HG02571 (cell line): ENCODE results near the gene VAV2.

Experiments
- ATAC-seq: cut with Tn5 transposase; IDR thresholded peaks from one replicate; pipeline ENCODE4 v1.9.1; 2021; ENCODE audit warnings: mild to moderate bottlenecking, moderate library complexity; ENCODE audit not compliant: unreplicated experiment

VAV2 gene, protein sequence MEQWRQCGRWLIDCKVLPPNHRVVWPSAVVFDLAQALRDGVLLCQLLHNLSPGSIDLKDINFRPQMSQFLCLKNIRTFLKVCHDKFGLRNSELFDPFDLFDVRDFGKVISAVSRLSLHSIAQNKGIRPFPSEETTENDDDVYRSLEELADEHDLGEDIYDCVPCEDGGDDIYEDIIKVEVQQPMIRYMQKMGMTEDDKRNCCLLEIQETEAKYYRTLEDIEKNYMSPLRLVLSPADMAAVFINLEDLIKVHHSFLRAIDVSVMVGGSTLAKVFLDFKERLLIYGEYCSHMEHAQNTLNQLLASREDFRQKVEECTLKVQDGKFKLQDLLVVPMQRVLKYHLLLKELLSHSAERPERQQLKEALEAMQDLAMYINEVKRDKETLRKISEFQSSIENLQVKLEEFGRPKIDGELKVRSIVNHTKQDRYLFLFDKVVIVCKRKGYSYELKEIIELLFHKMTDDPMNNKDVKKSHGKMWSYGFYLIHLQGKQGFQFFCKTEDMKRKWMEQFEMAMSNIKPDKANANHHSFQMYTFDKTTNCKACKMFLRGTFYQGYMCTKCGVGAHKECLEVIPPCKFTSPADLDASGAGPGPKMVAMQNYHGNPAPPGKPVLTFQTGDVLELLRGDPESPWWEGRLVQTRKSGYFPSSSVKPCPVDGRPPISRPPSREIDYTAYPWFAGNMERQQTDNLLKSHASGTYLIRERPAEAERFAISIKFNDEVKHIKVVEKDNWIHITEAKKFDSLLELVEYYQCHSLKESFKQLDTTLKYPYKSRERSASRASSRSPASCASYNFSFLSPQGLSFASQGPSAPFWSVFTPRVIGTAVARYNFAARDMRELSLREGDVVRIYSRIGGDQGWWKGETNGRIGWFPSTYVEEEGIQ

DNA sequence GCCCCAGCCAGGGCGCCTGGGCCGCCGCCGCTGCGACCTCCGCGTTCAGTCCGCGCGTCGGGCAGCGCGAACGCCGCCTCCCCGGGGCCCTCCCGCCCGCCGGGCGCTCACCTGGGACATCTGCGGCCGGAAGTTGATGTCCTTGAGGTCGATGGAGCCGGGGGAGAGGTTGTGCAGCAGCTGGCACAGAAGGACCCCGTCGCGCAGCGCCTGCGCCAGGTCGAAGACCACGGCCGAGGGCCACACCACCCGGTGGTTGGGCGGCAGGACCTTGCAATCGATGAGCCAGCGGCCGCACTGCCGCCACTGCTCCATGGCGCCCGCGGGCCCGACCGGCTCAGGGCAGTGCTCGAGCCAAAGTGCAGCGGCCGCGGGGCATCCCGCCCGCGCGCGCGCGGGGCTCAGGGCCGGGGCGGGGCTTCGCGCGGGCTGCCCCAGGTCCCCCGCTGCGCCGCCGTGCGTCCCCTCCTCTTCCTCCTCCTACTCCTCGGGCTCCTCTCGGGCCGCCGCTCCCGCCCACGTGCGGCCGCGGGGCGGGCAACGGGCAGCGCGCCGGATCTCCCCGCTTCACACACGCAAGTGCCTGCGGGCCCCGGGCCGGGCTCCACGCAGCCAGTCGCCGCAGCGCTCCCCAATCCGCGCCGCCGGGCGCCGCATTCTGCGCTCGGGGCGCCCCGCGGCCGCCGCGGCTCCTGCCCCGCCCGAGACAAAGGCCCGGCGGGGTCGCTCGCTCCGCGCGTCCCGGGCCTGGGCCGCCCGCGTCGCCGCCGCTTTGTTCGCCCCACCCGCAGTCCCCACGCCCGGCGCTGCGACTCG is at the start of gene VAV2:
VAV2 (minus strand) TSS at position 361 of the 816 bp plus-strand sequence; CDS start at position 315, 46 bp downstream.
- peak; percentile 51 for ATAC-seq

DNA sequence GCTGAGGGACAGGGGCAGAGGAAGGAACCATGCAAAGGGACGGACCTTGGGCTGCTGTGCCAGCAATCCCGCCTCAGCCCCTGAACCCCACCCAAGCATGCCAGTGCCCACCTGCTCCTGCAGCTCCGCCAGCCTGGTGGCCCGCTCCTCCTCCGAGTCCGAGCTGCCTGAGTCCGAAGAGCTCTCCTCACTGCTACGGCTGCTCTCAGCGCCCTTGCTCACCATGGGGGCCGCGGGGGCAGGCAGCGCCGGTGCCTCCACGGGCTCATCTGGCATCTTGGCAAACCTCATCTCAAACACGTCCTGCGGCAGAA is 49.5 kb upstream of the VAV2 start:
- no peak for ATAC-seq

DNA sequence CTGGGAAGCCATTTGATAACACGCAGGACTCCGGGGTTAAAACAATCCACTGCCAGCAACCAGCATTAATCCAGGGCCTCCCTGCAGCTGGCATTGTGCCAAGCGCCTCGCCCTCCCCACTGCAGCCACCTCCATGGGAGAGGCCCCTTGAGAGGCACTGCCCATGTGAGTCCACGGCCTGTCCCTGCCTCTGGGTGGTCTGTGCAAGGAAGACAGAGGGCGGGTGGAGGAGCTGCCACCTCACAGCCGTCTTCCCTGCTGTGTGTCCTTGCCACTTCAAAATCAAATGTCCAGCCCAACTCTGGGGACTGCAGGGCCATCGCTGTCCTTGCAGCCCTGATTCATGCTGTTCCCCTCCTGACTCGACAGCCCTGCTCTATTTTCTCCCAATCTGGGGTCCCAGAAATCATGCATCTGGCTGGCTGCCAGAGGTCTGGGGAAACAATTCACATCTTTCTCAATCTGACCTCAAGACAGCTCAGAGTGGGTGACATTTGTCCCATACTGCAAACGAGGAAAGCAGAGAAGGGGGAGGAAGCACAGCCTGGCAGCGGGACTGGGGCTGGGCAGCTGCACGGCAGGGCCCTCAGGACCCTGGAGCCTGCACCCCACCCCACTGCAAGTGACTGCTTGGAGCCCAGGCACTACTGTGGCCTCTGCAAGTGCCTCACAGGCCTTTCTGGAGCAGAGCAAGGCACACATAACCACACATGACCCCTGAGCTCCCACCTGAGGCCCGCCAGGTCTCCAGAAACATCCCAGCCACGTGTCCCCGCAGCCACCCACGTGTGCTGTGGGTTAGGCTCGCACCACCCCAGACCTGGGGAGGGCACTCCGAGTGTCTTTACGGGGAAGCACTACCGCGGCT is 48.9 kb upstream of the VAV2 start:
- no peak for ATAC-seq

DNA sequence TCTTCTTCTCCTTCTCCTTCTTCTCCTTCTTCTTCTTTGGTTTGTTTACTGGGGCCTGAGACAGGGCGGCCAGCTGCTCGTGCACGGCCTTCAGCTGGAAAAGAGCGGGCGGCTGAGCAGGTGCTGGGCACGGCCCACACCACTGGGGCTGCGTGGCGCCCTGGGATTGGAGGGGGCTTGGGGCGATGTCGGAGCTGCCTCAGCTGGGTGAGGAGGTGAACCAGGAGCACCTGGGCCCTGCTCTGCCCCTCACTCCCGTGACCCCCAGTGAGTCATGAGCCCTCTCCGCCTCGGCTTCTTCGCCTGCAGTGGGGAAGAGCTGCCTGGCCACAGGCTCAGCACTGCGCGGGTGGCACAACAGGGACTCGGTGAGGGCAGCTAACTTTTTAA is 48.0 kb upstream of the VAV2 start:
- no peak for ATAC-seq

DNA sequence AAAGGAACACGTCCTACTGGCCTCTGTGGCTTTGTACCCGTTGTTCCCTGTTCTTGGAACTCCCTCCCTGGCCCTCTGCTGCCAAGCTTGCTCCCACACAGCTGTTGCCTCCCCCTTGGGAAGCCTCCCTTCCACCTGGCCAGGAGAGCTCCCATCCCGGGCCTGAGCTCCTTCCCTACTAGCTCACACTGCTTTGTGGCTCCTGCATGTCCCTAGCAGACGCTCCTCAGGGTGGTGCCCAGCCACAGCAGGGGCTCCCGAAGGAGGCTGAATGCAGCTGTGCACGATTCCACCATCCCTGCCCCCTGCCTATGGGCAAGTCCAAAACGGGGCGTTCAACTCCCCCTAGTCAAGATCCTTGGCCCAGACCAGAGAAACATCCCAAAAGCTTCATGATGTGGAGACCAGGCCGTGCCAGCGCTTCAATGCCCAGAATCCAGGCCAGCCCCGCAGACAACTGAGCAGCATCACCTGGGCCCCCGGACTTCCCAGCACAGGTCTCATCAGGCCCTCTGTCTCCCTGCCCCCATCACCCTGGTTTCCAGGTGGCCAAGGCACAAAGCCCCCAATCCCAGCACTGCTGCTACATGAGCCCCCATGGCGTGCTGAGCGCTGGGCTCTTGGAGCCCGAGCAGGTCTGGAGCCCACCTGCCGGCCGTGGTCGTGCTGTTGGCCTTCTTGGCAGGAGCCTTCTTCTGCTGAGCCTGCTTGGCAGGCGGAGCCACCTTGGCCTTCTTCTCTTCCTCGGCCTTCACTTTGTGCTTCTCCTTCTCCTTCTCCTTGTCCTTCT is 47.5 kb upstream of the VAV2 start:
- no peak for ATAC-seq

DNA sequence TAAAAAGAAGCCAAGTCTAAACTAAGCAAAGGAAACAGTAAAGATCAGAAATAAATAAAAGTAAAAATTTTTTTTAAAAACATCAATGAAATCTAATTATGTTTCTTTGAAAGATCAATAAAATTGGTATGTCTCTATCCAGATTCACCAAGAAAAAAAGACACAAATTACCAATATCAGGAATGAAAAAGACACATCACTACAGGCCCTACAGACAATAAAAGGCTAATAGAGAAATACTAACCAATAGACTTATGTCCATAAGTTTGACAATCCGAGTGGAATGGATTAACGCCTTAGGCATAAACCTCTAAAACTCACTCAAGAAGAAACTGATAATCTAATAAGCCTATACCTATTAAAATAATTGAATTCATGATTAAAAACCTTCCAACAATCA is 45.5 kb upstream of the VAV2 start:
- no peak for ATAC-seq

DNA sequence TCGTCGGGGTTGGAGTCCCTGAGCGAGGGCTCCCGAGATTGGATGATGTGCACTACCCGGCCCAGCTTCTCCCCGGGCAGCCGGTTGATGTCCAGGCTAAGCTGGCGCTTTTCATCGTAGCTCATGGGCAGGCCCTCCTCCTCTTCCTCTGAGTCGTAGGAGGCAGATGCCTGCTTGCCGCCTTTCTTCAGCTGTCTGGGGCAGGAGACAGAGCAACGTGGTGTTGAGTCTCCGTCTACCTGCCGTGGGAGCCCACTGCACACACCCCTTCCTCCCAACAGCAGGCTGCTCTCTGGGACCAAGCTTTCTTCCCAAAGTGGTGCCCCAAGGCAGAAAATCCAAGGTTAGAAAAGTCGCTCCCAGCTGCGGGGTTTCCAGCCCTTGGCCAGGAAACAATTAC is 44.0 kb upstream of the VAV2 start:
- ATAC-seq, result no peak

DNA sequence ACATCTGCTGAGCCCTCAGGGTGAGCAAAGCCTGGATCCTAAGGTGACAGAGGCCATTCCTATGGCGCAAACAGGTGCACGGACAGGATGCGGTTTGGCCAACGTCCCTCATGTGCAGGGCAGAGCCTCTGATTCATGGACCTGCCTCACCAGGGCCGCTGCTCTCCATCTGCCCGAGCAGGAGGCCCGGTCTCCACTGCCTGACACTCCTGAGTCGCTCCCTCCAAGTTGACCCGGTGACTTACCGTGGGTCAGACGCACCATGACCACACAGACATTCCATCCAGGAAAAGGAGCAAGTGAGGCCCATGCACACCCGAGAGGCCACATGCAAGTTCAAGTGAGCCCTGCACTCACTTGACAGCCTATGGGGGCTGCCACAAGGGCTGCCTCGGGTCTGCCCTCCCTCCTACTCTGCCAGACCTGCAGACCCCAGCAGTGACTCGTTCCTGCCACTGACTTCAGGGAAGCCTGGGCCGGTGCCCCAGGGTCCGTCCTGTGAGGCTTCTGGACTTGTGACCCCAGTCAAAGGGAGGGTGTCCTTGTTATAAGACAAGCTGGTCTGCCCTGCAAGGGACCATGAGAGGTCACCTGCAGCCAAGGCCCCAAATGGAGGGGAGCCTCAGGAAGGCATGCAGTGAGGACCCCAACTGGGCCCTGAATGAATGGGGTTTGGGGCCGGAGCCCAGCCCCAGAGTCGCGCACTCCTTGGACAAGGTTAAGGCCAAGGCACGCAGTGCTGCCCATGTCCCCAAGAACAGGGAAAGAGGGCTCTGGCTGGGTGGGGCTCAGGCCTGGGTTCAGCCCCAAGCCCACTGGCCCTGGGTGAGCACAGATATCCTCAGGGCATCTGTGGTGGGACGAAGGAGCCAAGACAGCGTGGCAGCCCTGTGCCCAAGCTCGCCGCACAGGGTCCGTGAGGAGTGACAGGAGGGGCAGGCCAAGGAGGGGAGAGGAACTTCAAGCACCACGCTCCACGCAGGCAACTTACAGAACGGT is 43.2 kb upstream of the VAV2 start:
- ATAC-seq, result no peak

DNA sequence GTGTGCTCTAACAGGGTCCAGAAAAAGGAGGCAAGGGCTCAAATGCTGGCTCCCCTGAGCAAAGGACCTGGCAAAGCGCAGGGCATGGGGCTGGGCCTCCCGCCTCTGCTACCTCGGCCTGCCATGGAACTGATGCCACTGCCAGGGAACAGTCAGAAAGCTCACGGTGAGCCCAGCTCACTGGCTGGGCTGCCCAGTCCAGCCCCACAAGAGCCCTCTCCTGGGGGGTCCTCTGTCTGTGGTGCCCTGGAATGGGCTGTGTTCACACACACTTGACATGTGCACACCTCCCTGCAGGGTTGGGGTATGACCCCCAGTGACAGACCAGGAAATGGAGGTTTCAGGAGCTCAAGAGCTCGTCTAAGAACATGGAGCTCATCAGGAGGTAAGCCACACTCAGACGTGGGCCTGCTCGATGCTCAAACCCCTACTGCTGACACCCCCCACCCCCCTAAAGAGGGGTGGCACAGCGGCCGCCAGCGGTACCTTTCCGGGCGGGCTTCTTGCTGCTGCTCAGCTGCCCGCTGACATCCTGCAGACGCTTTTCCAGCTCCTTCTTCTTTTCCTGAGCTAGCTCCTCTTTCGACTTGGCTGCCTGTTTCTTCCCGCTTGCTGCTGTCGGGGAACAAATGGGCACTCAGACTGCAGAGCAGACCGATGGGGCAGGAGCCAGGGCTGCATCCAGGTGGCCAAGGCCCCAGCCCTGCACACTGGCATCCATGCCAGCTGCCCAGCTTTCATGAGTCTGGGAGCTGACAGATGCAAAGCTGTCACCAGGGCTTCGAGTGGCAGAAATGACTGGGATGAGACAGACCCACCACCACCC is 42.3 kb upstream of the VAV2 start:
- no peak for ATAC-seq

DNA sequence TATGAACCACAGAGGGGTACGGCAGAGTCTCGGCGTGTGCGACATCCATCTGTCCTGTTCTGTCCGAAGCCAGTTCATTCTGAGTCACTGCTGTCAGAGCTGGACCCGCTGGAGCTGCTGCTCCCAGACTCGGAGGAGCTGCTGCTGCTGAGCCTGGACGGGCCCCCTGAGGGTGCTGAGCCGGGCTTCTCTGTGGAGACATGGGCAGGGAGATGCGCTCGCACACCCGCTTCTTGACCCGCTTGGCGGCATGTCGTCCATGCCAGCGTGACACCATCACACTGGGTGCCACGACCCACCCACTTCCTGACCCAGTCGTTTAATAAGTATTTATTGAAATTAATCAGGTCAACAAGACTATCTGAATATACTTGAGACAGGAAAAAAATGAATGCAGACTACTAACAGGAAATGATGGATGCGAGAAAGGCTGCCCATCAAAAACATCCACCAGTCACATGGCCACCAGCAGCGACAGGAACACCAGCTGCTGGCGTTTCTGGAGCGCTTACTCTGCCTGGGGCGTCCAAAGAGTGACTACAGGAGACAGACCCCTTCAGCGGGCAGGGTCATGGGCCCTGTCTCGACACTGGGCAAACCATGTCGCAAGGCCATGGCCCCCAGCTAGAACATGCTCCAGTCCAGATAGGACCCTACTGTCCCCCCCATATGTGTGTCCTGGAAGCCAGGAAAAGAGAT is 41.5 kb upstream of the VAV2 start:
- no peak for ATAC-seq

DNA sequence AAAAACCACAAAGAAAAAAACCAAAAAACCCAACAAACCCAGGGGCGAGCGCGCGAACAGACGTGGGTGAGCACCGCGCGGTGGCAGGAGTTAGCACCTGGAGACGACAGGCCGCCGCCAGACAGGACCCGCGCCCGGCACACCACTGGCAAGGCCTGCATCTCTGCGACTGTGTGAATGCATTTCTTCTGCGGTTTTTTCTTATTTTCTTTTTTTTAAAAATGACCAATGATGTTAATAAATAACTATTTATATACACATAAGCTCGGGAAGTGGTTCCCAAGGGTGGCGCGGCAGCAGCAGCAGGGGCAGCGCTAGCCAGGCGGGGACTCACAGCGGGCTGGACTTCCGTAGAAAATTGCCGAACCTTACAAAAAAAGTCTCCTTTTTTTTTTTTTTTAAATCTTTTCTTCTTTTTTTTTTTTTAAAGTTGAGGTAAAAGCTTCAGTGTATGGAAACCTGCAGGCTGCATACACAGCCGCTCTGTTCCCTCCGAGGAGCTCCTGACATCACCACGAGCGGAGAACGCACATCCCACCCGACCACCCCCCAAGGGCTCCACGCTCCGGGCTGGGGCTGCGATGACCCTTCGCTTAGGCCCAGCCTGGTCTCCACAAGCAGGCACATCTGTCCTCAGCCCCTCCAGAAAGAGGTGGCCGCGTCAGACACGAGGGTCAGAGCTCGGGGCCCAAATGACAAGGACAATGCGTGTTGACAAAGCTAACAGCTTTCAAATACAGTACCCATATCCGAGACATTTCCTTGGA is 40.5 kb upstream of the VAV2 start:
- no peak for ATAC-seq

DNA sequence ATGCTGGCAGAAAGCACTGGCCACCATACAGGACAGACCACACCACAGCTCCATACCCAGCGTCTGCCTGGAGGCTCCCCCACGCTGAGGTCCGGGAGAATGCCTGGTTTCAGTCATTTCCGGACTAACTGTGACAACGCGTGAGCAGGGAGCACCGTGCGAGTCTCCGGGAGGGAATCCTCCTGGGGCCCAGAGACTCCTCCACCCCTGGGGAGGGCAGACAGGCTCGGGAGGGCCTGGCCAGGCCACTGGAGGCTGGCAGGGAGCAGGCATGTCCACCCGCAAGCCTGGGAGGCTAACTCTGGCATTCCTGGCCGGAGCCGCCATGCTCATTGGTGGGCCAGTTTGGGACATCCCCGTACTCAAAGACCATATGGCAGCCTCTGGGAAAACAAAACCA is 39.7 kb upstream of the VAV2 start:
- ATAC-seq, result no peak

DNA sequence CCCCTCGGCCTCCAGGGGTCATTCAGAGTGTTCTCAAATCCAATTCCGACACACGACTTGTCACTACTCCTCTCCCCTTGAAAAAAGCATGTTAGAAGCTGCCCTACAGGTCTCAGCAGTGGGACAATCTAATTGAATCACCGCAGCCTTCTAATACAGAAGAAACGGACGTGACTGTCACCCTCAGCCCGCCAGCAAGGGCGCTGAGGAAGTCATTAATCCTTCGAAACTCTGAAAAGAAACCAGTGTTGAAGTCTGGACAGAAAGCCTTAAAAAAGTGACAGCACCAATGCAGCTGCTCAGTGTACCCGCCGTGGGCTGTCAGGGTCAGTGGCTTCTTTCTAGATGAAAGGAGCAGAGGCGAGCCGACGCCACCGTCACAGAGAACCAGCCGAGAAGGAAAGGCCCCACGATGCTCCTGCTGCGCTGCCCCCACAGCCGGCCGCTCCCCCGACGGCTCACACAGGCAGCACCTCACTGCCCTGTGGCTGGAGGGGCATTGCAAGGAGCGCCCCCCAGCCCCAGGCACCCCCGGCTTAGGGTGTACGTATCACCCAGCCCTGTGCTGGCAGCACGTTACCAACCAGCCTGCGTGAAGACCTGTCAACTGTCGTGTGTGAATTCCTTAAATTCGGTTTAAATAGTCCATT is 38.8 kb upstream of the VAV2 start:
- no peak for ATAC-seq

DNA sequence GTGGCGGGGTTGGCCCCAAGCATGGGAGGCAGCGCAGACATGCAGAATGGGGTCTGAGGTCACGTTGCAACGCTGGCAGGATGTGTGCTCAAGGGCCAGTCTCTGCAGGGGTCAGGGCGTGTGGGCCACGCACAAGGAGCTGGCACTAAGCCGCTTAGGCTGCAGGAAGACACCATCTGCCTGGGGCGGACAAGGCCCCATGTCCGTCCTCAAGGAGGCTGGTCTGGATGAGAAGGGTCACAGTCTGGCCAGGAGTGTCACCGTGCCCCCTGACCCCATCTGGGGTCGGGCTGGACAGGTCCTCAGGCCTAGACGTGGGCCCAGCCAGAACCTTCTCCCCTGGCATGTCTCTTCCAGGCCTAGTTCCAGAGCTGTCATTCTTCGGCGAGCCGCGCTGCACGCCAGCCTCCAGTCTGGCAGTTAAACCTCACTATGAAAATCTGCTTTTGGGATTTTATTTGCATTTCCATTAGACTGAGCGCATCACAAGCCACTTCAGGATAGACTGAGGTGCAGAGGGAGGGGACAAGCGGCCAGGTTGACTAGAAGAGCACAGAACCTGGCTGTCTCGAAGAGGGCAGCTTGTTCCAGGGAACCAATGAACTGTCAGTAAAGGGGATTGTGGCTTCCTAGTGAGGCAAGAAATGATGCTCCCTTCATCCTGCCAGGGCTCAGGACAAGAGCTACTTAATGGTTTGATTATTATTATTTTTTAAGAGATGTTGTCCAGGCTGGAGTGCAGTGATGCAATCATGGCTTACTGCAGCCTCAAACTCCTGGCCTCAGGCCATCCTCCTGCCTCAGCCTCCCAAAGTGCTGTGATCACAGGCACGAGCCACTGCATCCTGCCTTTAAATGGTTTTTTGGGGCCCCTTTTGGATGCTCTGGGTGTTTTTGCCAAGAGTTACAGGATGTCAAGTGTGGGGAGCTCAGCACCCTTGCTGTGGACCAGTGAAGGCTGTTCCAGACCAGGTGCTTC is 37.4 kb upstream of the VAV2 start:
- no peak for ATAC-seq
